GM19438 (cell line): ENCODE measurements around the gene B2M.
"Not testable (repeated sequence)": the region's sequence is repeated elsewhere in the genome, so short reads cannot be mapped to it uniquely, and the experiment has no call there.

Source experiments
- ATAC-seq: cut with Tn5 transposase; IDR thresholded peaks from one replicate; pipeline ENCODE4 v1.9.1; 2021; ENCODE audit warnings: low read depth; ENCODE audit not compliant: unreplicated experiment

Gene B2M

GRCh38 chr15:44697014-44697413 lies 14.3 kb upstream of the B2M start:
- no peak for ATAC-seq

- ATAC-seq, result no peak
Measured at GRCh38 chr15:44698641-44699040, 12.7 kb upstream of the B2M start.

GRCh38 chr15:44700676-44701075 lies 10.6 kb upstream of the B2M start:
- not testable (repeated sequence) for ATAC-seq

GRCh38 chr15:44705986-44706385 lies 5.3 kb upstream of the B2M start:
- no peak for ATAC-seq

GRCh38 chr15:44706401-44706800 lies 4.9 kb upstream of the B2M start:
- ATAC-seq, result no peak

- ATAC-seq, result no peak
Measured at GRCh38 chr15:44706946-44707636, 4.2 kb upstream of the B2M start.

GRCh38 chr15:44710236-44711095 lies 851 bp upstream of the B2M start:
- peak; percentile 34 for ATAC-seq

GRCh38 chr15:44711743-44712345 lies 527 bp downstream of the B2M start:
- ATAC-seq, result peak; percentile 5

GRCh38 chr15:44712346-44713005 lies 1.2 kb downstream of the B2M start:
- no peak for ATAC-seq

GRCh38 chr15:44713006-44713966 lies 2.0 kb downstream of the B2M start:
- no peak for ATAC-seq

- no peak for ATAC-seq
Measured at GRCh38 chr15:44715142-44715796, 4.0 kb downstream of the B2M start.

GRCh38 chr15:44715797-44716334 lies 4.5 kb downstream of the B2M start:
- no peak for ATAC-seq

- ATAC-seq, result no peak
Measured at GRCh38 chr15:44716983-44717602, 5.8 kb downstream of the B2M start.

- ATAC-seq, result no peak
Measured at GRCh38 chr15:44718180-44718926, 7.0 kb downstream of the B2M start.

GRCh38 chr15:44718927-44719292 lies 7.6 kb downstream of the B2M start:
- no peak for ATAC-seq

GRCh38 chr15:44719293-44719999 lies 8.1 kb downstream of the B2M start:
- peak; percentile 55 for ATAC-seq

GRCh38 chr15:44720000-44720435 lies 8.7 kb downstream of the B2M start:
- ATAC-seq, result not testable (repeated sequence)
